H9 (cell line): Measurements from ENCODE around the gene SLC2A1. TPM values are rescaled to one million over a fixed set of nuclear protein-coding genes. Genes with fewer than 3 reads are reported as not detected.

Experiments used
- DNase-seq: peaks from one replicate; pipeline ENCODE4 v3.0.0-alpha.2; 2017
- H2AFZ ChIP-seq: one replicate; pipeline ENCODE4 v1.6.1; 2013; ENCODE audit warnings: mild to moderate bottlenecking, low read length, control low read depth, moderate library complexity
- H2AK5ac ChIP-seq: 2 replicates; pipeline ENCODE4 v1.6.1; 2013; ENCODE audit warnings: low read length, control low read depth, mixed read lengths; ENCODE audit not compliant: insufficient read length
- H2BK120ac ChIP-seq: one replicate; pipeline ENCODE4 v1.6.1; 2013; ENCODE audit warnings: low read depth, mild to moderate bottlenecking, low read length, control low read depth, inconsistent platforms; ENCODE audit not compliant: poor library complexity, severe bottlenecking
- H2BK12ac ChIP-seq: 2 replicates; pipeline ENCODE4 v1.6.1; 2013; ENCODE audit warnings: low read length, control low read depth, mixed read lengths, low read depth; ENCODE audit not compliant: insufficient read length
- H2BK15ac ChIP-seq: 2 replicates; pipeline ENCODE4 v1.6.1; 2013; ENCODE audit warnings: low read depth, low read length, control low read depth
- H2BK20ac ChIP-seq: one replicate; pipeline ENCODE4 v1.6.1; 2013; ENCODE audit warnings: low read depth, mild to moderate bottlenecking, low read length, control low read depth, inconsistent platforms; ENCODE audit not compliant: poor library complexity, severe bottlenecking
- H2BK5ac ChIP-seq: 2 replicates; pipeline ENCODE4 v1.6.1; 2013; ENCODE audit warnings: low read length, control low read depth, mixed read lengths; ENCODE audit not compliant: insufficient read length
- H3K14ac ChIP-seq: 2 replicates; pipeline ENCODE4 v1.6.1; 2013; ENCODE audit warnings: low read length, control low read depth; ENCODE audit not compliant: insufficient read depth
- H3K18ac ChIP-seq: 2 replicates; pipeline ENCODE4 v1.6.1; 2013; ENCODE audit warnings: low read depth, mild to moderate bottlenecking, mixed read lengths, low read length, control low read depth; ENCODE audit not compliant: insufficient read length
- H3K23ac ChIP-seq: 2 replicates; pipeline ENCODE4 v1.6.1; 2013; ENCODE audit warnings: low read length, control low read depth, mixed read lengths, low read depth; ENCODE audit not compliant: insufficient read length
- H3K23me2 ChIP-seq: 2 replicates; pipeline ENCODE4 v1.6.1; 2013; ENCODE audit warnings: low read depth, mild to moderate bottlenecking, mixed read lengths, low read length, control low read depth; ENCODE audit not compliant: insufficient read length, poor library complexity, severe bottlenecking
- H3K27ac ChIP-seq: 2 replicates; pipeline ENCODE4 v1.5.1; 2013; ENCODE audit warnings: low read length, control low read depth, mixed read lengths, low read depth; ENCODE audit not compliant: insufficient read length
- H3K27me3 ChIP-seq: 2 replicates; pipeline ENCODE4 v1.6.1; 2013; ENCODE audit warnings: low read length, control low read depth, inconsistent platforms; ENCODE audit not compliant: insufficient read depth
- H3K4ac ChIP-seq: 2 replicates; pipeline ENCODE4 v1.6.1; 2013; ENCODE audit warnings: low read depth, mild to moderate bottlenecking, control low read depth, inconsistent platforms, low read length, moderate library complexity
- H3K4me1 ChIP-seq: 2 replicates; pipeline ENCODE4 v1.6.1; 2013; ENCODE audit warnings: low read length, control low read depth, inconsistent platforms; ENCODE audit not compliant: insufficient read depth
- H3K4me2 ChIP-seq: 2 replicates; pipeline ENCODE4 v1.6.1; 2013; ENCODE audit warnings: low read length, control low read depth, mixed read lengths; ENCODE audit not compliant: insufficient read length, insufficient read depth
- H3K56ac ChIP-seq: 2 replicates; pipeline ENCODE4 v1.6.1; 2013; ENCODE audit warnings: low read depth, mild to moderate bottlenecking, mixed read lengths, low read length, control low read depth; ENCODE audit not compliant: insufficient read length
- H3K79me1 ChIP-seq: 2 replicates; pipeline ENCODE4 v1.6.1; 2013; ENCODE audit warnings: low read depth, mild to moderate bottlenecking, moderate library complexity, low read length, control low read depth, inconsistent platforms; ENCODE audit not compliant: insufficient read depth, poor library complexity, severe bottlenecking
- H3K79me2 ChIP-seq: 2 replicates; pipeline ENCODE4 v1.6.1; 2013; ENCODE audit warnings: low read length, control low read depth, inconsistent platforms; ENCODE audit not compliant: insufficient read depth
- H3K9ac ChIP-seq: 2 replicates; pipeline ENCODE4 v1.6.1; 2013; ENCODE audit warnings: low read length, control low read depth, mixed read lengths; ENCODE audit not compliant: insufficient read length; ENCODE audit errors: extremely low read depth
- H3K9me3 ChIP-seq: one replicate; pipeline ENCODE4 v1.6.1; 2013; ENCODE audit warnings: low read depth, low read length, inconsistent platforms; ENCODE audit not compliant: control insufficient read depth
- H3T11ph ChIP-seq: one replicate; pipeline ENCODE4 v1.6.1; 2013; ENCODE audit warnings: mild to moderate bottlenecking, low read length, control low read depth, inconsistent platforms
- H4K20me1 ChIP-seq: one replicate; pipeline ENCODE4 v1.6.1; 2013; ENCODE audit not compliant: control insufficient read depth, insufficient read length, insufficient read depth
- H4K5ac ChIP-seq: 2 replicates; pipeline ENCODE4 v1.6.1; 2013; ENCODE audit warnings: low read depth, mild to moderate bottlenecking, mixed read lengths, low read length, control low read depth; ENCODE audit not compliant: insufficient read length
- H4K8ac ChIP-seq: replicated peaks from 2 replicates; pipeline ENCODE4 v1.6.1; 2013; ENCODE audit warnings: low read length, control low read depth, mixed read lengths, low read depth; ENCODE audit not compliant: insufficient read length
- H4K91ac ChIP-seq: 2 replicates; pipeline ENCODE4 v1.6.1; 2013; ENCODE audit warnings: low read depth, mild to moderate bottlenecking, moderate library complexity, mixed read lengths, low read length, control low read depth; ENCODE audit not compliant: insufficient read length
- H3K27ac Mint-ChIP-seq, 3 experiments: 2 replicates in 2 of 3; 3 replicates in 1 of 3; pipeline ENCODE4 v1.8.0; 2020 to 2021; ENCODE audit warnings: mixed read lengths in 3 of 3, mild to moderate bottlenecking in 1 of 3, moderate library complexity in 1 of 3
- H3K27me3 Mint-ChIP-seq: 2 replicates; pipeline ENCODE4 v1.8.0; 2021; ENCODE audit warnings: low read depth, mild to moderate bottlenecking, moderate library complexity, mixed read lengths
- H3K36me3 Mint-ChIP-seq, 3 experiments: 2 replicates in 2 of 3; 3 replicates in 1 of 3; pipeline ENCODE4 v1.8.0; 2020 to 2021; ENCODE audit warnings: low read depth in 3 of 3, mixed read lengths in 3 of 3; ENCODE audit not compliant: insufficient read depth in 1 of 3
- H3K4me1 Mint-ChIP-seq, 2 experiments: 2 replicates each; pipeline ENCODE4 v1.8.0; 2020; ENCODE audit warnings: mixed read lengths in 2 of 2
- H3K4me3 Mint-ChIP-seq, 2 experiments: 2 replicates in 1 of 2; 3 replicates in 1 of 2; pipeline ENCODE4 v1.8.0; 2020 to 2021; ENCODE audit warnings: mild to moderate bottlenecking in 2 of 2, mixed read lengths in 2 of 2, moderate library complexity in 1 of 2
- H3K9me3 Mint-ChIP-seq, 2 experiments: 2 replicates in 1 of 2; 3 replicates in 1 of 2; pipeline ENCODE4 v1.8.0; 2020; ENCODE audit warnings: mild to moderate bottlenecking in 2 of 2, mixed read lengths in 2 of 2, moderate library complexity in 1 of 2
- CTCF ChIP-seq: fragments of 200-600 bp; sonication (generic); conservative IDR thresholded peaks from 3 replicates; pipeline ENCODE4 v1.8.0; 2021; ENCODE audit warnings: antibody characterized with exemption, mild to moderate bottlenecking
- WGBS: extraction: QIAGEN DNeasy Blood & Tissue Kit; methylation state at CpG from one replicate; pipeline ENCODE4 v1.1.7; 2013; ENCODE audit warnings: missing lambda C conversion rate, low lambda C conversion rate, mixed read lengths; ENCODE audit not compliant: insufficient read length; ENCODE audit errors: extremely low coverage; 5-methylcytosine and 5-hydroxymethylcytosine counted together
- total RNA-seq: library from RNA; stranded (reverse); gene quantifications from 2 replicates; pipeline ENCODE4 v1.2.1, GENCODE V29; 2021

Gene SLC2A1
- total RNA-seq, 1 experiment from 2014 or later, result 186 TPM

- no peak overlapping the region for H3K27ac Mint-ChIP-seq
- Histone ChIP-seq H2BK20ac (no peak overlapping the region), H3K9me3 (no peaks in the 10 kb centered on the region), H3K4ac (no peak overlapping the region), H4K20me1 (no peaks in the 10 kb centered on the region), H4K5ac (no peak overlapping the region), H3K79me1 (no peaks in the 10 kb centered on the region), H2BK5ac (no peak overlapping the region), H4K8ac (no peak overlapping the region), H3K79me2 (no peaks in the 10 kb centered on the region), H3K4me2 (no peak overlapping the region), H3K9ac (no peak overlapping the region), H3K27me3 (no peaks in the 10 kb centered on the region), H3K4me1 (peaks cover 8% of the 10 kb centered on the region; the same call in 1 of the 2 replicates), H3K23me2 (no peaks in the 10 kb centered on the region), H3K23ac (no peak overlapping the region), H2BK120ac (no peak overlapping the region), H3K56ac (no peak overlapping the region), H2BK12ac (no peak overlapping the region), H2AFZ (no peak overlapping the region), H3K14ac (no peak overlapping the region), H2AK5ac (no peak overlapping the region), H3K27ac (no peak overlapping the region), H2BK15ac (no peak overlapping the region), H3K18ac (no peak overlapping the region), H4K91ac (no peak overlapping the region), H3T11ph (no peak overlapping the region)
- no peak for TF ChIP-seq CTCF
- H3K4me3 Mint-ChIP-seq, result no peak overlapping the region
- no peak for DNase-seq
- peaks cover 16 to 22% of the 10 kb centered on the region in 2 experiments for H3K4me1 Mint-ChIP-seq
- peaks cover 9 to 39% (median 30%) of the 10 kb centered on the region in 3 experiments; a peak in 6 of 7 replicates for H3K36me3 Mint-ChIP-seq
- H3K9me3 Mint-ChIP-seq, result no peaks in the 10 kb centered on the region
- H3K27me3 Mint-ChIP-seq, result no peaks in the 10 kb centered on the region
- no CpG with 5 or more reads among the region's 4 CpGs for WGBS
Measured at GRCh38 chr1:42971841-42972291, 13.2 kb upstream of the SLC2A1 start.
